HG03280 (cell line): ENCODE measurements around the gene ZFHX3.
A peak's percentile ranks its signal among the peaks of the same experiment; 100 is the strongest.

ENCODE experiments used
- ATAC-seq: cut with Tn5 transposase; IDR thresholded peaks from one replicate; pipeline ENCODE4 v1.9.1; 2021; ENCODE audit warnings: mild to moderate bottlenecking, moderate library complexity; ENCODE audit not compliant: unreplicated experiment

ZFHX3 gene

GRCh38 chr16:72837846-72838585 is 209.9 kb downstream of the ZFHX3 start:
- no peak for ATAC-seq

GRCh38 chr16:72836985-72837384 is 210.9 kb downstream of the ZFHX3 start:
- ATAC-seq, result no peak

GRCh38 chr16:72836181-72836580 is 211.7 kb downstream of the ZFHX3 start:
- ATAC-seq, result no peak

GRCh38 chr16:72835086-72835485 is 212.8 kb downstream of the ZFHX3 start:
- ATAC-seq, result no peak

GRCh38 chr16:72834499-72834898 is 213.4 kb downstream of the ZFHX3 start:
- ATAC-seq, result no peak

DNA sequence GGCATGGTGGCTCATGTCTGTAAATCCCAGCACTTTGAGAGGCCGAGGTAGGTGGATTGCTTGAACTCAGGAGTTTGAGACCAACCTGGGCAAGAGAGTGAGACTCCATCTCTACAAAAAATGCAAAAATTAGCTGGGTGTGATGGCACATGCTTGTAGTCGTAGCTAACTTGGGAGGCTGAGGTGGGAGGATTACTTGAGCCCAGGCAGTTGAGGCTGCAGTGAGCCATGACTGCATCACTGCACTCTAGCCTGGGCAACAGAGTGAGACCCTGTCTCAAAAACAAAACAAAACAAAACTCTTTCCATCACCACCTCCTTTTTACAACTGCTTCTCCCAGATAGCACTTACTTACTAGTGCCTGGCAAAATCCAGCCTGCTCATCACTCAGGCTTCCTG is 214.0 kb downstream of the ZFHX3 start:
- ATAC-seq, result no peak

GRCh38 chr16:72833482-72833881 is 214.4 kb downstream of the ZFHX3 start:
- no peak for ATAC-seq

- no peak for ATAC-seq
These were observed 215.2 kb downstream of the ZFHX3 start for GRCh38 chr16:72832621-72833248.

- no peak for ATAC-seq
These were observed 217.8 kb downstream of the ZFHX3 start for GRCh38 chr16:72829846-72830775.

DNA sequence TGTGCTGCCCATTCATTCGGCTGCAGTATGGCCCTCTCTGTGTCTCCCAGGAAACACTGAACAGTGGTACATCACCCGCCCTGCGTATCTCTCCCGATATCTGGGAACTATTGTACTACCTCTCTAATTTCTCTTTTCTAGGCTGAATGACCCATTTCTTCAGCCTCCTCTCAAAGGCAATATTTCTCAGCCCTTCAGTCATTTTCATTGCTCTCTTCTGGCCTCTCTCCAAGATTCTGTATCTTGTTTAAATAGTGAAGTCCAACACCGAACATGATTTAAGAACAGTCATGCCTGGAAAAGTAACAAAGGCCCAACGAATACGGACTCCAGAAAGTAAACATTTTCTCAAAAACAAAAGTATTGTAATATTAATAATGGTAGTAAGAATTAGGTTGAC is 220.1 kb downstream of the ZFHX3 start:
- ATAC-seq, result no peak

DNA sequence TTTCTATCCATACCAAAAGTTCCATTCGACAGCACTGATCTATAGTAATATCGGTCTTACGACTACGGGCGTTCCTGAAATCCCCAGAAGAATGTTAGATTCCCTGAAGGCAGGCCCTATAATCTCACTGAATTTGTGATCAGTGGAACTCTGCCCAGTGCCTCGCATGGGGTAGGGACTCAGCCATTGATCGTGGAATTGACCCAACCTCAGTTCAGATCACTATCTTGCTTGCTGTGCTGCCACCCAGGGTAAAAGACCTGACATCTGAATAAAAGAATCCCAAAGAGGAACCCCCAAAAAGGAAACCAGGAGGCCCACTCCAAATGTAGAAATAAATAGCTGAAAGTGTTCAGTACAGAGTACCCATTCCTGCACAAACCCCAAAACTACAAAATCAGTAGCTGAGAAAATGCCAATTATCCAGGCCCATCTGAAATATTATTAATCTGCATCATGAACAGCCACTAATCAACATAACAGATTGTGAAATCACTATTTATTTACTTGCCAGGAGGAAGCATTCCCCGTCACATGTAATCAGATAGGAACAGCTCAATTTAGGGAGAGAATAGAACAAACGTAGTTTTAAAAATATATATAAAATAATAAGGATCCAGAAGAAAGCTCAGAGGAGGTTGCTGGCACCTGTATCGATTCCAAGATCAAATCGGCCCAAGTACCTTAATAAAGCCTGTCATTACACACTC is 221.9 kb downstream of the ZFHX3 start:
- ATAC-seq, result no peak

DNA sequence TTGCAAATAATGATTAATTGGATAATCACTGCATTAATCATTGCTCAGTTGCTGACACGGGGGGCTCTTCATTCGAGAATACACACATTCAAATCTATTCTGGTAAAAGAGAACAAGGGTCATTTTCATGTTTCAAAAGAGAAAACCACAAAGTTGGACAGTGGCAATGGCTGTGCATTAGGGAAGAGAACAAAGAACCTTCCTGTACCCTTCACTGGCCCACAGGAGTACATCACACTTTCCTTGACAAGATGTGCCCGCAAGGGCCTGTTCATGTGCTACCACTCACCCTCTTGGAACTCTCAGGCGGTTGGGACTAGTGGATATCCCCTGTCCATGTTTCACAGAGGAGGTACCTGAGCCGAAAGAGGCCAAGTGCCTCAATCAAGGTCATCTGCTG is 223.2 kb downstream of the ZFHX3 start:
- no peak for ATAC-seq

GRCh38 chr16:72824027-72824426 is 223.9 kb downstream of the ZFHX3 start:
- ATAC-seq, result no peak

DNA sequence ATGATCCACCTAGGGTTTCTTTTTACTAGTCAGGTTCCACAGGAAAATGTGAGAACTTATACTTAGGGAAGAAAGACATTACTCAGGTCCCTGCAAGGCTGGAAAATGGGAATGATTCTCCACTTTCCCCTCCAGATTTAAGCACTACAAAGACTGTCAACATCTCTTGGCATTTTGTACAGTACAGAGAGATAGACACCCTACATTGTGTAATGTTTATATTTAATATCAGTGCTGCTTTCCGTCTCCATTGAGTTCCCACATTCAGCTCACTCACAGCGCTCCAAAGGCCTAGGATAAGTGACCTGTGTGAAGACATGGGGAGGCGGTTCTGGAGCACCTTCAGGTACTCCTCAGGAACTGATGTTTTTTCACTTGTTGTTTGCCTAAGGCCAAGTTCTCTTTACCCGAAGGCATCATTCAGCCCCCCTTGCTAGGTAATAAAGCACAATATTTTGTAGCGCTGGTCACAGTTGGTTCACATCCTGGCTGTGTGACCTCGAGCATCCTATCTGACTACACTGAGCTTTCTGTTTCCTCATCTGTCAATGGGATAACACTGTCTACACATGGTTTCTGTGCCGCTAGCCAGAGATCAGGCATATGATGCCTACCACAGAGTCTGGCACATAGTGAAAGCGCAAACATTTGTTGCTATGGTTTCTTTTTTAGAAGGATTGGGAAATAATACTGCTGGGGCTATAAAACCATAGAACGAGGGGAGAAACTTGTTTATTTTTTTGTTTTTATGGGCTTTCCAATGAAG is 226.6 kb downstream of the ZFHX3 start:
- no peak for ATAC-seq

DNA sequence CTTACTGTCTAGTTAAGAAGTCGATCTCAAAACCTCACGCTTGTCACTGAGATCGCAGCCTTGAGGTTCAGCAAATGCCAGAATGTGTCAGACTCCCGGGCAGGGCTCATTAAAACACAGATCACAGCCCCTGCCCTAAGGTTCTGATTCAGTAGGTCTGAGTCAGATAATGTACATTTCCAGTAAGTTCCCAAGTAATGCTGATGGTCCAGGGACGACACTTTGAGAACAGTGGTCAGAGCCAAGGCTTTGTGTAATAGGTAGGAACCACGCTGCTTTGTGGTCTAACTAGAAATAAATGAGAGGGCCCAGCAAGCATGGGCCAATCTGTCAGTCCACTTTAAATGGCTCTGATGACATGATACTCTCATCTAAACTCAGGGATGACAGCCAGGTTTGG is 228.6 kb downstream of the ZFHX3 start:
- ATAC-seq, result no peak

- ATAC-seq, result no peak
These were observed 229.6 kb downstream of the ZFHX3 start for GRCh38 chr16:72818236-72818845.

DNA sequence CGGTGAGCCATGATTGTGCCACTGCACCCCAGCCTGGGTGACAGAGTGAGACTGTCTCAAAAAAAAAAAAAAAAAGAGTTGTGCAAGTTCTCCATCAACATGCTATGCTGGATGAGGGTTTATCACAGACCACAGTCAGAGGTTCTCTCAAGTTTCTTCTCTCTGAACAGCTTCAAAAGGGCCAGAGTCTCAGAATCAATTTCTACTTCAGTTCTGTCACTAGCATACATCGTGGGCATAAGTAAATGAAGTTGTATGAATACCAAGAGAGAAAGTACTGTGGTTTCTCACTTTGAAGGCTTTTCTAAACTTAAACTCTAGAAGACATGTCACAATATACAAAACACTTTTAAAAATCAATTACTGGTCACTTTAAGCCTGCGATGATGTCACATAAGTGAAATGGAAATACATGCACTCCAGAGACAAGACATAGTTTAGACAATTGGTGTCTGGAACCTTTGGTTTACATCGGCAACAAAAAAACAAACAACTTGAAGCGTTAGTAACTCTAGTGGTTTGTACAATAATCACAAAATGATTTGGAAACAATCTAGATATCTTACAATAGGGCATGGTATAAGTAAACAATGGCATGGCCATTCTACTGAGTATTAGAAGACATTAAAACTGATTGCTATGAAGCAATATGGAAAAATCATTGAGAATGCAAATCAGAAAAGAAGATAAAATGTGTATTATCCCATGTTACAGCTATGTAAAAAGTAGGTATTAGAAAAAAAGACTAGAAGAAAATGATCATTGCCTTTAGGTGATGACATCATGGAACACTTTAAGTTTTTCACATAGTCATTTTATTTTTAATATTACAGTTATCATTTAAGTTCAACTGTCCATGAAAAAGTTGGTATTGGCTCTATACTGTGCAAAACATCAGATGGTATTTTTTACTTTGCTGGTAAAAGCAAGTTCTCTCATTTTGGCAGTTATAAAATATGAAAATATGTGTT is 232.3 kb downstream of the ZFHX3 start:
- ATAC-seq, result peak; percentile 82

- no peak for ATAC-seq
These were observed 233.7 kb downstream of the ZFHX3 start for GRCh38 chr16:72814226-72814625.

DNA sequence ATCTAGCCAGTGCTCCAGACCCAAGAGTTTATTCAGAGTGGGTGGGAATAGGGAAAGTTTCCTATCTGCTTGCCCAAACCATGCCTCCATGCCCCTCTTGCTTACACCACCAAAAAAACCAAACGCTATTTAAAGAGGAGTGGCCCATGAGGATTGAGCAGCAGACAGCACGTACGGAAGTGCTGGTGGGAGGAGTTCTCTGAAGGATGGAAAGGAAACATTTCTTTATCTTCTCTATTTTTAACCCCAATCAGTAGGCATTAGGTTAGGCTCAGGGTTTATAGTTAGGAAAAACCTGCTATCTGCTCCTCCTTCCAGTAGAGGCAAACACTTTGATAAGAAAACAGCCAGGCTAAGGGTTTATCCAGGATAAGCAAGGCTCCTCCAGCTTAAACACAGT is 235.3 kb downstream of the ZFHX3 start:
- ATAC-seq, result no peak
